Measurements from ENCODE around the gene BPIFB2. TPM values are rescaled to one million over a fixed set of nuclear protein-coding genes. Genes with fewer than 3 reads are reported as not detected.

BPIFB2 gene
- total RNA-seq, result under 1 TPM in 1 of 7 donors, not detected in 6; 0.26 TPM
- polyA plus RNA-seq, result not detected
- long read RNA-seq, donor 1, result 0 reads
- long read RNA-seq, donor 2, result 0 reads
- long read RNA-seq, donor 3, result 0 reads

- intact Hi-C loops (cut with DNase I), result loop anchor here in 1 of 4 donors (10.0 kb wide), 1 partner anchor 57 kb away; no protein-coding TSS in a partner anchor
- no peak for TF ChIP-seq EP300 (IDR thresholded peaks at IDR 0.05)
- TF ChIP-seq POLR2A (IDR thresholded peaks at IDR 0.05), result no peak
- TF ChIP-seq, protein P1, sequence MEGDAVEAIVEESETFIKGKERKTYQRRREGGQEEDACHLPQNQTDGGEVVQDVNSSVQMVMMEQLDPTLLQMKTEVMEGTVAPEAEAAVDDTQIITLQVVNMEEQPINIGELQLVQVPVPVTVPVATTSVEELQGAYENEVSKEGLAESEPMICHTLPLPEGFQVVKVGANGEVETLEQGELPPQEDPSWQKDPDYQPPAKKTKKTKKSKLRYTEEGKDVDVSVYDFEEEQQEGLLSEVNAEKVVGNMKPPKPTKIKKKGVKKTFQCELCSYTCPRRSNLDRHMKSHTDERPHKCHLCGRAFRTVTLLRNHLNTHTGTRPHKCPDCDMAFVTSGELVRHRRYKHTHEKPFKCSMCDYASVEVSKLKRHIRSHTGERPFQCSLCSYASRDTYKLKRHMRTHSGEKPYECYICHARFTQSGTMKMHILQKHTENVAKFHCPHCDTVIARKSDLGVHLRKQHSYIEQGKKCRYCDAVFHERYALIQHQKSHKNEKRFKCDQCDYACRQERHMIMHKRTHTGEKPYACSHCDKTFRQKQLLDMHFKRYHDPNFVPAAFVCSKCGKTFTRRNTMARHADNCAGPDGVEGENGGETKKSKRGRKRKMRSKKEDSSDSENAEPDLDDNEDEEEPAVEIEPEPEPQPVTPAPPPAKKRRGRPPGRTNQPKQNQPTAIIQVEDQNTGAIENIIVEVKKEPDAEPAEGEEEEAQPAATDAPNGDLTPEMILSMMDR (IDR thresholded peaks at IDR 0.05), result no peak
- Histone ChIP-seq H3K27ac (no peak within 1 kb of the TSS), H3K36me3 (no peaks in the 10 kb centered on the region), H3K4me3 (no peak within 1 kb of the TSS), H3K9me3 (no peaks in the 10 kb centered on the region), H3K27me3 (no peaks in the 10 kb centered on the region), H3K4me1 (ENCODE audit: insufficient read depth) (no peaks in the 10 kb centered on the region)
- 76 to 87% (median 85%) methylated on average over 8 to 11 of the region's 11 CpGs for WGBS, 3 donors
- no peak for DNase-seq
These were observed at the start of gene BPIFB2 for GRCh38 chr20:33007376-33008335. BPIFB2 (plus strand) TSS chr20:33007704; CDS start chr20:33008575, 871 bp downstream.

DNA sequence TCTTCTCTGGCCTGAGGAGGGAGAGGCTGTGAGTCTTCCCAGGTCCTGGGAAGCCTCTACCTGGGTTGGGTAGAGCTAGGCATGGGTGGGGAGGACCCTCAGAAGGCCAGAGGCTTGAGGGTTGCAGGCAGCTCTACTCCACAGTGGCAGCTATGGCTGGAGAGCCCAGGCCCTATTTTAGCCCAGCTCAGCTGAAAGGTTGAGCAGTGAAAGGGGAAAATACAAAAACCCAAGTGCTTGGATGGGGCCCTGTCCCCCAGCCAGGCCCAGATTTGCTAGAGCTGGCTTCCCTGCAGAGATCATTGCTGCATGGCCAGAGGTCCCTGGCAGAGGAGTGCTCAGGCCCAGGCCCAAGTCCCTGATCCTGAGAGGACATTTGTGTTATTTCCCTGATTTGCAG lies 48.9 kb upstream of the BPIFB2 start:
- Histone ChIP-seq H3K36me3 (no peaks in the 10 kb centered on the region), H3K27me3 (no peaks in the 10 kb centered on the region), H3K27ac (no peak overlapping the region), H3K4me1 (ENCODE audit: insufficient read depth) (no peaks in the 10 kb centered on the region), H3K9me3 (no peaks in the 10 kb centered on the region), H3K4me3 (no peak overlapping the region)
- TF ChIP-seq EP300 (IDR thresholded peaks at IDR 0.05), result no peak
- intact Hi-C loops (cut with DNase I), result no loop called here
- DNase-seq, result no peak

DNA sequence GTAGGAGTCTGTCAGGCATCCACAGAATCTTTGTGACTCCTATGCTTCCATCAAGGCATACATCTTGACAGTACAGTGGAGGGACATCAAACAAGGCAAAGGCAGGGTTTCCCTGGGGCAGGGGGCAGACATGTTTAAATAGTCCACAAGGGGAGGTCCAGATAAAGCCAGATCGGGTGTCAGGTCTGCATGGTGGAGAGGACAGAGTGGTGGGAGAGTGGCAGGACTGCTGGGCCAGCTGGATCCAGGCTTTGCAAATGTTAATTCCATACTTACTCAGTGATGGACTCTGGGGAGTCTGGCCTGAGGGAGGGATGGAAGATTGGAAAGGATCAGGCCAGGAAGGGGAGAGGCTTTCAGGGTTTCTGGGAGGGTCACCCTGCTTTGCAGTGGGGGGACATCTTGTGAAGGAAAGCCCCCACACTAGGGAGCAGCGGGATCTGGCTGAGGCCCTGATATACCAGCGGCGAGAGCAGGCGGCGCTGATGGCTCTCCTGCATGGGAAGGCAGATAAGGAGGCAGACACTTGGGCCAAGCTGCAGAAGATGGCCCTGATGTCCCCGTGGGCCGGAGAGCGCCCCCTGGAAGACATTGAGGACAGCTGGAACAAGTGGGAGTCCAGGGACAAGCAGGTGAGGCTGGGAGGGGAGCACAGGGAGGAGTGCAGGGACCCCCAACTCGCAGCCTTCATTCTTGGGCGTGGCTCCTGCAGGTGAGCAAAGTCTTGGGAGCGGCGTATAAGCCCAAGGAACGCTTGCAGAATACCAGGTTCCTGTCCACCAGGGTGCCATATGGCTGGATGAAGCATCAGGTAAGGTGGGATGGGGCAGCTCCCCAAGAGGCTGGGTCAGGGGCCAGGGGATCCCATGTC lies 47.9 kb upstream of the BPIFB2 start:
- 81 to 86% (median 82%) methylated on average over 14 of the region's 14 CpGs for WGBS, 3 donors
- H3K4me3 ChIP-seq, result no peak overlapping the region
- H3K36me3 ChIP-seq, result no peaks in the 10 kb centered on the region
- no peak overlapping the region for H3K27ac ChIP-seq
- H3K4me1 ChIP-seq (ENCODE audit: insufficient read depth), result no peaks in the 10 kb centered on the region
- TF ChIP-seq POLR2A (IDR thresholded peaks at IDR 0.05) (no peak), EP300 (IDR thresholded peaks at IDR 0.05) (no peak)
- TF ChIP-seq, protein P1 (IDR thresholded peaks at IDR 0.05), result no peak
- intact Hi-C loops (cut with DNase I), result no loop called here
- no peak for DNase-seq
- no peaks in the 10 kb centered on the region for H3K9me3 ChIP-seq
- no peaks in the 10 kb centered on the region for H3K27me3 ChIP-seq

GRCh38 chr20:32960222-32960518 lies 47.3 kb upstream of the BPIFB2 start:
- Histone ChIP-seq H3K27me3 (no peaks in the 10 kb centered on the region), H3K27ac (no peak overlapping the region), H3K4me1 (ENCODE audit: insufficient read depth) (no peaks in the 10 kb centered on the region), H3K9me3 (no peaks in the 10 kb centered on the region), H3K36me3 (no peaks in the 10 kb centered on the region), H3K4me3 (no peak overlapping the region)
- DNase-seq, result no peak
- no peak for TF ChIP-seq POLR2A (IDR thresholded peaks at IDR 0.05)
- TF ChIP-seq, protein P1 (IDR thresholded peaks at IDR 0.05), result no peak
- TF ChIP-seq EP300 (IDR thresholded peaks at IDR 0.05), result no peak
- intact Hi-C loops (cut with DNase I), result no loop called here
